Measurements from ENCODE around the gene RSL1D1.
A peak's percentile ranks its signal among the peaks of the same experiment; 100 is the strongest.
"Not testable (repeated sequence)": the region's sequence is repeated elsewhere in the genome, so short reads cannot be mapped to it uniquely, and the experiment has no call there.

Gene RSL1D1

DNA sequence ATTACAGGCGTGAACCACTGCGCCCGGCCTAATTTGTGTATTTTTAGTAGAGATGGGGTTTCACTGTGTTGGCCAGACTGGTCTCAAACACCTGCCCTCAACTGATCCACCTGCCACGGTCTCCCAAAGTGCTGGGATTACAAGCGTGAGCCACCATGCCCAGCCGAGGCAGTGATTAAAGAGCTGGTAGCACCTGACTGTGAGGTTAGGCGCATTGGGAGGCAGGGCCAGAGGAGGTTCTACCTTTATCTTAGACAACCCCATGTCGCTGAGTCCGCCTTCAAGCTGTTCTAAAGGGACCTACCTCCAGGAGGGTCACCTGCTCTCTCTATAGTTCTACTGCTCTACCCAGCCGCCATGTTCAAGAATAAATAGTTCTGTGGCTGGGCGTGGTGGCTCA, 8.1 kb downstream of the RSL1D1 start:
- no peak for DNase-seq

GRCh38 chr16:11841026-11841425, 10.3 kb downstream of the RSL1D1 start:
- no peak for DNase-seq

DNA sequence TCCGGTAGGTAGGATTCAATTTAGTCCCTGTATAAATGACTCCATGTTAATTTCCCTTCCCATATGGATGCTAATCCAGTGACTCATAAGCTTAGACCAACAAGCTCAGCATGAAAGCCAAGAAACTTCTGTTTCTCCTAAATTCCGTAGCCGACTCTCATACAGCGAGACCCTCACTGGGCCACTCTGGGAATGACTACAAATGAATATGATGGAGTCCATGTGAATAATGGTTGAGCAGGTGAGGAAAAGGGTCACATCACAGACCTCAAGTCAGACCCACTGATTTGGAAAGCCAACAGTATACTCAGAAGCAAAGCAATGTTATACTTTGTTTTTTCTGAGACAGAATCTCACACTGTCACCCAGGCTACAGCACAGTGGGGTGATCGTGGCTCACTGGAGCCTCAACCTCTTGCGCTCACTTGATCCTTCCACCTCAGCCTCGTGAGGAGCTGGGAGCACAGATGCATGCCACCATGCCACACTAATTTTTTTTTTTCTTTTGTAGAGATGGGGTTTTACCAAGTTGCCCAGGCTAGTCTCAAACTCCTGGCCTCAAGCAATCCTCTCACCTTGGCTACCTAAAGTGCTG, 14.6 kb downstream of the RSL1D1 start:
- DNase-seq = no peak

DNA sequence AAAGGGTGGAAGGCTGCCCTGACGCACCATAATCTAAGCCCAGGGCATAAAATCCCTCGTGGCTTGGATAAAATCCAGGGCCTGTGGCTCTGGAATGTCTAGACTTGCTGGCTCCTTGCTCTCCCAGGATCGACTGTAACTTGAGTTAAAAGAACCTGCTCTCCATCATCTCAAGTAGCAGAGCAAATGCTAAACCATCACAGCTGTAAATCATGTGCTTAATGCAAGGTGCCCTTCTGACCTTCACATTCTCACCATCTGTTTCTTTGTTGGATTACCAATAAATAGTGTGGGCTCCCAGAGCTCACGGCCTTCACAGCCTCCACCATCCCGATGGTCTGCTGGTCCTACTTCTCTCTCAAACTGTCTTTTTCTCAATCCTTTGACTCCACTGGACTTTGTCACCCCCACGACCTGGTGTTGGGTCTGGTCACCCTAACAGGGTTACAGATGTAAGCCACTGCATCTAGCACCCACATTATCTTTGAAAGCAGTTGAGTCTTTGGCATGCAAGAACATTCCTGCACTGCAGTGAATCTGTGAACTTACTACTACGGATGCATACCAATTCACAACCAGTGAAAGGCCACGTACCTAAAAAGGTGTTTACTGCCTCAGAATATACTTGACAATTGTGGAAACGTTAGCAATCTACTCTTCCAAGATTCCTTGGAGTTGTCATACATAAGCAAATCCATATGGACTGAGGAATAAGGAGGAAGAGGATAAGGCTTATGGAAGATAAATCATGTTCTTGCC, 15.3 kb downstream of the RSL1D1 start:
- no peak for DNase-seq

- DNase-seq = no peak
These were observed 16.0 kb downstream of the RSL1D1 start for GRCh38 chr16:11835309-11835708.

GRCh38 chr16:11833951-11834695, 17.2 kb downstream of the RSL1D1 start:
- no peak for DNase-seq

DNA sequence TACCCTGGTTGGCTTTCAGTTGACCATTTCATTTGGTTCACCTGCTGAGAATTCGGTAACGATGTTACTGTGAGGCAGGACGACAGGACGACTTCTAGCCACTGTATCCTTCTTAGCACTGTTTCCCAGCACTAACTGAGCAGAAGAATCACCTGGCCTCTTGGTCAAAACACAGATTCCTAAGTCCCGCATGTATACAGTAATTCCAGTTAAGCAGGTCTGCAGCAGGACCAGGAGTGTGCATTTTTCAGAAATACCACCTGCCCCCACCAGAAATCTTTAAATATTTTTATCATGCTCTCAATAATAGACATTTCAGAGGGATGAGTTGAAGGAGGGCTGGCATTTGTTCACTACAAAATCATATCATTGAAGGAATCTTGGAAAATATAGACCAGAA, 22.6 kb downstream of the RSL1D1 start:
- no peak for DNase-seq

- DNase-seq = not testable (repeated sequence)
These were observed 25.7 kb downstream of the RSL1D1 start for GRCh38 chr16:11825520-11826165.

DNA sequence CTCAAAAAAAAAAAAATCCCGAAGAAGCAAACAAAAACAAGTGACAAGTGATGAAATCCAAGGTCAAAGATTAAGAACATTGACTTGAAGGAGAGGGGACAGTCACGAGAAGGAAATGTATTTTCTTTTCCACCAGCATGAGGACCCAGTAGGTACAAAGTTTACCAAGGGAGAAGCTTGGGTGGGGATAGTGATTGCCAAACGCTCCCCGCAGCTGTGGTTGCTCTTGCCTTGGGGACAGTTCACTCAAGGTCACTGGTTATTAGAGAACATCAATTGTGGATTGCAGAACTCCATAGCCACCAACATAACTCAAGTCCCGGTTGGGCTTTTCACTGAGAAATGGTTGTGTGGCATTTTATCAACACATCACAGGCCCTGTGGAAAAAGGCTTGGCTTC, 27.0 kb downstream of the RSL1D1 start:
- no peak for DNase-seq

- not testable (repeated sequence) for DNase-seq
These were observed 27.7 kb downstream of the RSL1D1 start for GRCh38 chr16:11823645-11824044.

- no peak for DNase-seq
These were observed 31.5 kb downstream of the RSL1D1 start for GRCh38 chr16:11819798-11820197.

GRCh38 chr16:11818970-11819369, 32.4 kb downstream of the RSL1D1 start:
- DNase-seq = not testable (repeated sequence)

GRCh38 chr16:11816123-11816522, 35.2 kb downstream of the RSL1D1 start:
- no peak for DNase-seq

DNA sequence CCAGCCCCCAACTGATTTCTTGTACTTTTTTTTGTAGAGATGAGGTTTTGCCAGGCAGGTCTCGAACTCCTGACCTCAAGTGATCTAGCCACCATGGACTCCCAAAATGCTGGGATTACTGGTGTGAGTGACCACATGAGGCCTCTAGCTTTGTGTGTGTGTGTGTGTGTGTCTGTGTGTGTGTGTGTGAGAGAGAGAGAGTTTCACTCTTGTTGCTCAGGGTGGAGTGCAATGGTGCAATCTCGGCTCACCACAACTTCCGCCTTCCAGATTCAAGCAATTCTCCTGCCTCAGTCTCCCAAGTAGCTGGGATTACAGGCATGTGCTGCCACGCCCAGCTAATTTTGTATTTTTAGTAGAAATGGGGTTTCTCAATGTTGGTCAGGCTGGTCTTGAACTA, 36.5 kb downstream of the RSL1D1 start:
- DNase-seq = not testable (repeated sequence)

DNA sequence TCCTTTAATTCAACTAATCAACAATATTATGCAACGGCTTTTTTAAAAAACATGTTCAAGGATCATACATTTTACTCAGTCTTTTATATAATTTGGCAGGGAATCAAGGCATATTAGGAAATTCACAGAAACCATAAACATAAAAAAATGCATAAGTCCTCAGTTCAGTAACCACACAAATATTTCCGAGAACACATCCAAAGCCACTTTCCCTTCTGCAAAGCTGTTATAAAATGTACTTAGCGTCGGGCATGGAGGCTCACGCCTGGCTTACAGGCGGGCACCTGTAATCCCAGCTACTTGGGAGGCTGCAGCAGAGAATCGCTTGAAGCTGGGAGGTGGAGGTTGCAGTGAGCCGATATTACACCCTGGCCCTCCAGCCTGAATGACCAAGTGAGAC, 44.6 kb downstream of the RSL1D1 start:
- no peak for DNase-seq

GRCh38 chr16:11805556-11805955, 45.8 kb downstream of the RSL1D1 start:
- DNase-seq = no peak

DNA sequence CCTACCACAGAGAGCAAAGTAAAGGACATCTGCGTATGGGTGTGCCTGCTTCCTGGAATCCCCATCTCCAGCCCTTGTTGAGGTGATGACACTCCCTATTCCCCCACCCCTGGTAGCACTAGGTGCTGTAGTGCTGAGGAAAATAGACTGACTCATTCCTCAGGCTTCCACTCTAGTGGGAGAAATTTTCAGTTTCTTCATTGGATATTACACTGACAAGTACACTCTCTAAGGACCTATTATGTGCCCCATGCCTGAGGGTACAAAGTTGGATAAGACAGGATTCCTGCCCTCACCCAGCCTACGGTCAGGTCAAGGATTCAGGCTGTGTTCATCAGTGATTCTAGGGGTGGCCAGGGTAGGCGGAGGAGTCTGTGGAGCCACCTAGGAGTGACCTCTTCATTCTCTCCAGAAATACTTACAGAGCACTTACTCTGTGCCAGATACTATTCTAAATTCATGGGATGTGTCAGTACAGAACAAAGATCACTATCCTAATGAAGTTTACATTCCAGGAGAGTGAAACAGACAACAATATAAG, 49.8 kb downstream of the RSL1D1 start:
- no peak for DNase-seq

DNA sequence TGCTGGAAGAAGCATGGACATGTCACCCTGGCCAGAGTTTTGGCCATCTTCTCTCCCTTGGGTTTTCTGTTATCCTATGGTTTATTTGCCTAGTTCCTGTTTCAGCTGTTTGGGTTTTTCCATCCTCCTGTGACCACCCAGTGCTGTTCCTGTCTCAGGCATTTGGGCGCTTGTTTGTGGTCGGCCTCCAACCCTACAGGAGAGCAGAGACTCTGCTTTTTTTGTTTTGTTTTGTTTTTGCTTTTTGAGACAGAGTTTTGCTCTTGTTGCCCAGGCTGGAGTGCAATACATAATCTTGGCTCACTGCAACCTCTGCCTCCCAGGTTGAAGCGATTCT, 51.0 kb downstream of the RSL1D1 start:
- DNase-seq = no peak

DNA sequence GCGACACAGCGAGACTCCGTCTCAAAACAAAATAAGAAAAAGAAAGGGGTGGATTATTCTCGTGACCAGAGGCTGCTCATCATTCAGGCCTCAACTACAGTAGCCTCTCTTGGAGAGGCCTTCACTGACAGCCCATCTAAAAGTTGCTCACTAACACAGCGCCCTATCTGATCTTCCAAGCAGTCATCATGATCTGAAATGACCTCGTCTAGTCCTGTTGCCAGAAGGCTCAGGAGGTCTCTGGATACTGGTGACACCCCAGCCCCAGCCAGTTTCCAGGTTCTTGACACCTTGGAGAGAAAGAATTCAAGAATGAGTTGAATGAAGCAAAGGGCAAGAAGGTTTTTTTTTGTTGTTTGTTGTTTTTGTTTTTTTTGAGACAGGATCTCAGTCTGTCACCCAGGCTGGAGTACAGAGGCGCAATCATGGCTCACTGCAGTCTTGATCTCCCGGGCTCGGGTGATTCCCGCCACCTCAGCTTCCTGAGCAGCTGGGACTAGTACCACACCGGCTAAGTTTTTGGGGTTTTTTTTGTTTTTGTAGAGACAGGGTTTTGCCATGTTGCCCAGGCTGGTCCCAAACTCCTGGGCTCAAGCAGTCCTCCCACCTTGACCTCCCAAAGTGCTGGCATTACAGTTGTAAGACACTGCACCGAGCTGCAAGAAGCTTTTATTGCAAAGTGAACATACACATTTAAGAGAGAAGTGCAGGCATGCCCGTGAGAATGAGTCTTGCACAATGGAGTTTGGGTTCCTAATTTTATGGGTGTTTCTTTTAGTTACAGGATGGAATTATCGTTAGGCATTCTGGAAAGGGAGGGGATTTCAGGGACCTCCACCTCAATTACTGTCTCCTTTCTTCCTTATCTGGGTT, 51.6 kb downstream of the RSL1D1 start:
- no peak for DNase-seq

DNA sequence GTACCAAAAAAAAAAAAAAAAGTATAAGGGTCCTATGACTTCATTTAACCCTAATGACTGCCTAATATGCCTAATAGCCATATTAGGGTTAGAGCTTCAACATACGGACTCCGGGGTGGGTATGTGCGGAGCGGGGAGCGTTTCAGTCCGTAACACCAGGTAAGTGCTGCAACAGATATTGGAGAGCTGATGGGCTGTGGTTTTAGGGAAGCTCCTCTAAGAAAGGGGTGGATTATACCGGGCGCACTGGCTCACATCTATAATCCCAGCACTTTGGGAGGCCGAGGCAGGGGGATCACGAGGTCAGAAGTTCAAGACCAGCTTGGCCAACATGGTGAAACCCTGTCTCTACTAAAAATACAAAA, 52.3 kb downstream of the RSL1D1 start:
- no peak for DNase-seq

DNA sequence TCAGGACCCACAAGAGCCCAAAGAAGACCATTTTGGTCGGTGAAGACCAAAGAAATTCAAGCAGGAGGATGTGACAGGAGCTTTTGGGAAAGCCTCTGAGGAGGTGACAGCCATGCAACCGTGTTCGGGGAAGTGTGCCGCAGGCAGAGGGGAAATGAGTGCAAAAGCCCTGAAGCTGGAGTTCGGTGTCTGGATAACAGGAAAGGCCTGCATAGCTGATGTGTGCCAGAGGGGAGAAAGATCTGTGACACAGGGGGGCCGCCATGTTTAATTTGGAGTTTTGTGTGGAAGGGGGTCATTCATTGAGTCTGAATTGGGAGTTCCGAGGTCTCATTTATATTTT, 53.4 kb downstream of the RSL1D1 start:
- DNase-seq = no peak

DNA sequence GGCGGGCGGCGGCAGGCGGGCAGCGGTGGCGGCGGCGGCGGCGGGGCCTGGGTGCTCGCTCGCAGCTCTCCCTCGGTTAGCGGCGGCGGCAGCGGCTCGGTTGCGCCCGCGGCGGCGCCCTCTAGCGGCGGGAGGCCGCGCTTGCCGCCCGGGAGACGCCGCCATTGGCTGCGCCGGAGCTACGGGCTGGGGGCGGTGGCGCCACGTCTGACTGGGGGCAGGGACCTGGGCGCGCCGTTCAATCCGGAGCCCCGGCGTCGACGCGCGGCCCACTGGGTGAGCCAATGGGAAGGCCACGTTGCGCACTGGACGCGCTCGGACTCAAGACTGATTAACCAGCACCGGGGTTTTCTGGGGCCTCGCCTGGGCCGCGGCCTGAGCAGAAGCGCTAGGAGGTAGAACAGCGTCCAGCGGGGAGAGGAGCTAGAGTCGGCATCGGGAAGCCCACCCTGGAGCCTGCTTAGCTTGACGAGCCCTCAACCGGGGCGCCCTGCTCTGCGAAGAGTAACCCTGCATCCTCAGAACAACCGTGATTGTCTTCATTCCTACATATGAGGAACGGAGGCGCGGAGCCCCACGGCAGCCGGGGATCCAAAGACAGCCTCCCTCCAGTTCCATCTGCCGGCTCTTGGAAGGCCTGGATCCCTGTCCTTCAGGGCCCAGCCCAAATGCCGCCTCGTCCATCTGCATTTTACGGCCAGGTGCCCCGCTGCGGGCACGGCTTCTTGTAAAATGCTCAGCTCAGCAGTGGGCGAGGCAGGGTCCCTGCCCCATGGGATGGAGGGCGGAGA, 54.0 kb downstream of the RSL1D1 start, which contains the start of gene ZC3H7A:
TSS of gene ZC3H7A (minus strand) at position 93 of the 791 bp plus-strand sequence. CDS start 14,904 bp downstream, outside the sequence.
- DNase-seq = peak; percentile 95
